Measurements from ENCODE around the gene KBTBD13. TPM values are rescaled to one million over a fixed set of nuclear protein-coding genes. Genes with fewer than 3 reads are reported as not detected.

Gene KBTBD13
- total RNA-seq, 2 donors from 2014 or later, result 2.6 to 4.4 TPM

DNA sequence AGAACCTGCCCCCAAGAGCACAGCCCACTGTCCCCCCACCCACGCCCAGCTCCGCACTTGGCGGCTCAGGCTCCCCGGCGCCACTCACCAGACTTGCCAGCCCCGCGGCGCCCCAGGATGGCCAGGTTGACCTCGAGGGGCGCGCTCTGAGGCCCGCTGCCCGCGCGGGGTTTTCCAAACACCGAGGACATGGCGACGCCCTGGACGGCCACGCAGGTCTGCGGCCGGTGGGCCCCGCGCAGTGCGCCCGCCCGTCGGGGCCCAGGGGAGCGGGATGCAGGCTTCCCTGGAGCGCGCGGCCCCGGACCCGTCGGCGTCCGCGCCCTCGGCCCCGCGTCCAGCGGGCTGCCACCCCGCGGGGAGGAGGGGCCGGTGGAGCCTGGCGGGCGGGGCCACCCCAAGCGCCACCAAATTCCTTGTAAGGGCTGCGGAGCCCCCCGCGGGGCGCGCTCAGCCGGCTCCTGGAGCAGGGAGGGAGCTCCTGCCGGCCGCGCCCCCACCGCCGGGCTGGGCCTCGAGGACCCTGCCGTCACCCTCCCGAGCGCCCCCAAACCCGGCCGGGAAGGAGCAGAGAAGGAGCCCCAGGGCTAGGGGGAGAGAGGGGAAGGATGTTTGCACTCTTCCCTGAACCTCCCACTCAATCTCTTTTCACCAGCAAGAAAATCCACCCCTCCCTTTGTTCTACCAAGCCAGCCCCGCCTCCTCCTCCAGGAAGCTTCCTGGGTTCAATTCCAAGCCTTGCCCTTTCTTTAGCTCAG lies 8.7 kb upstream of the KBTBD13 start, which contains the start of gene RASL12:
RASL12 (minus strand) TSS at position 347 of the 758 bp plus-strand sequence; CDS start at position 191, 156 bp downstream.
- H3K4me1 ChIP-seq, result peaks cover 0 to 74% of the 10 kb centered on the region in 2 donors
- DNase-seq (ENCODE audit: low spot score), result no peak

DNA sequence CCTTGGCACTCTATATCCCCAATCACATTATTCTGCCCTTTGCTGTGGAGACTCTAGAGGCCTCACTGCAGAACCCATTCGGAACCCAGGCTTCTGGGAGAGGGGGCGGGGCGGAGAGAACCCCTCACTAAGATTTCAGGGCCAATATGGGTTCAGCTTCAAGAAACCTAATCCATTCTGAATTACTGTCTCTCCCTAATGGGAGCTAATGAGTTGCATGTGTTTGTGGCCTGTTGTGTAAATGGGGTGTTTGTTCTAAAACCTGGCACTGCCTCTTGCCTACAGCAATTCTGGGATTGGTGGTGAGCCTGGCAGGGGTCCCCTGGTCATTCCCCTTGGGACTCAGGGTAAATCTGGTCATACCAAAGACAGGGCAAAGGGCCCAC lies 8.2 kb upstream of the KBTBD13 start:
- Histone ChIP-seq H3K4me1 (peaks cover 0 to 70% of the 10 kb centered on the region in 2 donors), H3K27me3 (no peaks in the 10 kb centered on the region), H3K4me3 (peak overlapping the region; percentile 67 to 72), H3K27ac (peak overlapping the region; percentile 91 to 98), H3K36me3 (peaks cover 17% of the 10 kb centered on the region), H3K9me3 (no peaks in the 10 kb centered on the region)
- TF ChIP-seq, protein P1, sequence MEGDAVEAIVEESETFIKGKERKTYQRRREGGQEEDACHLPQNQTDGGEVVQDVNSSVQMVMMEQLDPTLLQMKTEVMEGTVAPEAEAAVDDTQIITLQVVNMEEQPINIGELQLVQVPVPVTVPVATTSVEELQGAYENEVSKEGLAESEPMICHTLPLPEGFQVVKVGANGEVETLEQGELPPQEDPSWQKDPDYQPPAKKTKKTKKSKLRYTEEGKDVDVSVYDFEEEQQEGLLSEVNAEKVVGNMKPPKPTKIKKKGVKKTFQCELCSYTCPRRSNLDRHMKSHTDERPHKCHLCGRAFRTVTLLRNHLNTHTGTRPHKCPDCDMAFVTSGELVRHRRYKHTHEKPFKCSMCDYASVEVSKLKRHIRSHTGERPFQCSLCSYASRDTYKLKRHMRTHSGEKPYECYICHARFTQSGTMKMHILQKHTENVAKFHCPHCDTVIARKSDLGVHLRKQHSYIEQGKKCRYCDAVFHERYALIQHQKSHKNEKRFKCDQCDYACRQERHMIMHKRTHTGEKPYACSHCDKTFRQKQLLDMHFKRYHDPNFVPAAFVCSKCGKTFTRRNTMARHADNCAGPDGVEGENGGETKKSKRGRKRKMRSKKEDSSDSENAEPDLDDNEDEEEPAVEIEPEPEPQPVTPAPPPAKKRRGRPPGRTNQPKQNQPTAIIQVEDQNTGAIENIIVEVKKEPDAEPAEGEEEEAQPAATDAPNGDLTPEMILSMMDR (IDR thresholded peaks at IDR 0.05), result no peak
- DNase-seq (ENCODE audit: low spot score), result no peak

More for the DNA sequence above, 8.7 kb upstream of the KBTBD13 start, which contains the start of gene RASL12:
- no peaks in the 10 kb centered on the region for H3K27me3 ChIP-seq
- peak within 1 kb of the TSS; percentile 67 to 72 for H3K4me3 ChIP-seq
- peaks cover 18% of the 10 kb centered on the region for H3K36me3 ChIP-seq
- H3K9me3 ChIP-seq, result no peaks in the 10 kb centered on the region
- peak within 1 kb of the TSS; percentile 91 to 98 for H3K27ac ChIP-seq
- TF ChIP-seq, protein P1 (IDR thresholded peaks at IDR 0.05), result no peak

DNA sequence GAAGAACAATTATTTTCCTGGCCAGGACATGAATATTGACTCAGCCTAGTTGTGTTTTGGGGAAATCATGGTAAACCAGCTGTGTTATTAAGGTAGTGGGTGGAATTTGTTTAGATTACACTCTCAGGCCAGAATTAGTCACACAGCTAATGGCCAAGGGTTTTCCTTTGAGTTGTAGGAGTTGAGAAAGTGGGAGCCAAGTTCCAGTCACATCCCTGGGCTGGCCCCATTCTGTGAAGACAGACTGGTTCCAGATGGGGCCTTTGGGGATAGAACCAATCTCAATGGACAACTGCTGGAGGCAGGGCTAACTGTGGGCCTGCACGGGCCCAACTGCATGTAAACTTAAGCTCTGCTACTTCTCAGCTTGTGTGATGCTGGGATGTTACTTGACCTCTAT lies 7.4 kb upstream of the KBTBD13 start:
- Histone ChIP-seq H3K4me3 (no peak overlapping the region), H3K4me1 (peaks cover 0 to 63% of the 10 kb centered on the region in 2 donors), H3K9me3 (no peaks in the 10 kb centered on the region), H3K27ac (peak overlapping the region; percentile 91 to 98), H3K27me3 (no peaks in the 10 kb centered on the region), H3K36me3 (peaks cover 9% of the 10 kb centered on the region)
- TF ChIP-seq, protein P1 (IDR thresholded peaks at IDR 0.05), result no peak
- no peak for DNase-seq (ENCODE audit: low spot score)

DNA sequence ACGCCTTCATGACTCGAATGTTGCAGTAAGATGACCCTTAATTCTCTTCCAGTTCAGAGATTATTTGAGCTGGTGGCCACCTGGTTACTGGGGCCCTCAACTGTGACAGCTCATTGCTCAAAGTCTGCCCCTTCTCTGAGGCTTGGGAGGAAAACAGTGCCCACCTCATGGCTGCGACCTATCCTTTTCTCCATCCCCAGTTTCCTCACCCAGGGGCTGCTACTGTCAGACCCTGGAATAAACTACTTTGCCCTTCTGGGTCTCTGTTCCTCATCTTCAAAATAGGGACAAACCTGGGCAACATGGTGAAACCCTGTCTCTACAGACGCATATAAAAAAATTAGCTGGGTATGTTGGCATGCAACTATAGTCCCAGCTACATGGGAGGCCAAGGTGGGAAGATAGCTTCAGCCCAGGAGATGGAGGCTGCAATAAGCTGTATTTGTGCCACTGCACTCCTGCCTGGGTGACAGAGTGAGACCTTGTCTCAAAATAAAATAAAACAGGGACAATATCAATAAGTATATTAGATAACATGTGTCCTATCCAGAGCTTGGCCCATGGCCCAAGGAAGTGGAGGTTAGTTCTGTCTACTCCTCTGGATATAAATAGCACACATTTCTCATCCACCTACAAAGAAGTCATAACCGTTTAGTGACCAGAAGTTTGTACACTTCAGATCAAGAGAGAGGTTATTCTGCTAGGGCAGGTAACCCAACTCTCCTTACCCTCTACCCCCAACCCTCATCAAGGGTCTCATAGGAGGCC lies 6.6 kb upstream of the KBTBD13 start:
- peak overlapping the region; percentile 91 to 98 for H3K27ac ChIP-seq
- peaks cover 3% of the 10 kb centered on the region for H3K36me3 ChIP-seq
- H3K27me3 ChIP-seq, result no peaks in the 10 kb centered on the region
- TF ChIP-seq, protein P1 (IDR thresholded peaks at IDR 0.05), result no peak
- no peaks in the 10 kb centered on the region for H3K9me3 ChIP-seq
- no peak for DNase-seq (ENCODE audit: low spot score)
- peaks cover 0 to 56% of the 10 kb centered on the region in 2 donors for H3K4me1 ChIP-seq
- no peak overlapping the region for H3K4me3 ChIP-seq

DNA sequence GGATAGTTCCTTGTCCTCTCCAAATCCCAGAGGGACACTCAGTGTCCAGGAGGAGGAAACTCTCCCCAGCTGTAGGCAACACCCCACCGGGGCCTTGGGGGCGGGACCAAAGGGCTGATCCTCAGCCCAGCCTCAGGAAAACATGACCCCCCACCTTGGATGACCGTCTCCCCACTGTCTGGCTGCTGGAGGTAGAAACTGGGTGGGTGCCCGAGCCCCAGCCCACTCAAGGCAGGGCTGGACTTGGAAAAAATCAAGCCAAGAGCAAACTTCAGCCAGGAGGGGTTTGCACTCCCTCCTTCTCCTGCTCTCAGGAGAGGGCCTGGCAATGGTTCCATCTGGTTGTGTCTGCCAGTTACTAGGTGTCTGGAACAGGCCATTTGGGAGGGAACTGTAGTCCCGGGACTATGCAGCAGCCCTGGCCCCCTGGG lies 5.2 kb upstream of the KBTBD13 start:
- TF ChIP-seq, protein P1 (IDR thresholded peaks at IDR 0.05), result no peak
- peaks cover 0 to 52% of the 10 kb centered on the region in 2 donors for H3K4me1 ChIP-seq
- no peaks in the 10 kb centered on the region for H3K36me3 ChIP-seq
- no peak for DNase-seq (ENCODE audit: low spot score)
- no peaks in the 10 kb centered on the region for H3K9me3 ChIP-seq
- no peaks in the 10 kb centered on the region for H3K27me3 ChIP-seq
- no peak overlapping the region for H3K4me3 ChIP-seq
- peak overlapping the region; percentile 91 to 98 for H3K27ac ChIP-seq

All from right atrium auricular region (tissue), 2 donors.